ENCODE measurements around the gene IFNB1.

IFNB1 gene

DNA sequence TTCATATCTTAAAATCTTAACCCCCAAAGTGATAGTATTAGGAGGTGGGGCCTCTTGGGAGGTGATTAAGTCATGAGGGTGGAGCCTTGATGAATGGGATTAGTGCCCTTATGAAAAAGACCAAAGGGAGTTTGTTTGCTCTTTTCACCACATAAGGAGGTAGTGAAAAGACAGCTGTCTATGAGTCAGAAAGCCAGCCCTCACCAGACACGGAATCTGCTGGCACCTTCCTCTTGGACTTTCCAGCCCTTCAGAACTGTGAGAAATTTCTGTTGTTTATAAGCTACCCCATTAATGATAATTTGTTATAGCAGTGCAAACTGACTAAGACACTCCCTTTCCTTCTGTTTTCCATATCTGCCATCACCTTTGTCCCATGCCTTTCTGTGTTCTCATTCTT, 20.8 kb downstream of the IFNB1 start:
- POLR2A ChIA-PET = no interaction called here
- no peak for DNase-seq (ENCODE audit: extremely low spot score)
- TF ChIP-seq, protein P1, sequence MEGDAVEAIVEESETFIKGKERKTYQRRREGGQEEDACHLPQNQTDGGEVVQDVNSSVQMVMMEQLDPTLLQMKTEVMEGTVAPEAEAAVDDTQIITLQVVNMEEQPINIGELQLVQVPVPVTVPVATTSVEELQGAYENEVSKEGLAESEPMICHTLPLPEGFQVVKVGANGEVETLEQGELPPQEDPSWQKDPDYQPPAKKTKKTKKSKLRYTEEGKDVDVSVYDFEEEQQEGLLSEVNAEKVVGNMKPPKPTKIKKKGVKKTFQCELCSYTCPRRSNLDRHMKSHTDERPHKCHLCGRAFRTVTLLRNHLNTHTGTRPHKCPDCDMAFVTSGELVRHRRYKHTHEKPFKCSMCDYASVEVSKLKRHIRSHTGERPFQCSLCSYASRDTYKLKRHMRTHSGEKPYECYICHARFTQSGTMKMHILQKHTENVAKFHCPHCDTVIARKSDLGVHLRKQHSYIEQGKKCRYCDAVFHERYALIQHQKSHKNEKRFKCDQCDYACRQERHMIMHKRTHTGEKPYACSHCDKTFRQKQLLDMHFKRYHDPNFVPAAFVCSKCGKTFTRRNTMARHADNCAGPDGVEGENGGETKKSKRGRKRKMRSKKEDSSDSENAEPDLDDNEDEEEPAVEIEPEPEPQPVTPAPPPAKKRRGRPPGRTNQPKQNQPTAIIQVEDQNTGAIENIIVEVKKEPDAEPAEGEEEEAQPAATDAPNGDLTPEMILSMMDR (IDR thresholded peaks at IDR 0.05; ENCODE audit: control extremely low read depth, extremely low read depth, low read depth, missing control alignments) = no peak
- CTCF ChIA-PET = no interaction called here

GRCh38 chr9:21053851-21054250, 23.9 kb downstream of the IFNB1 start:
- CTCF ChIA-PET = interaction anchor here (1.3 to 1.9 kb wide), 2 partner anchors 11 to 16 kb away, joined by 4 read pairs; no protein-coding TSS in a partner anchor
- TF ChIP-seq, protein P1 (IDR thresholded peaks at IDR 0.05; ENCODE audit: control extremely low read depth, extremely low read depth, low read depth, missing control alignments) = no peak
- no peak for DNase-seq (ENCODE audit: extremely low spot score)
- POLR2A ChIA-PET = no interaction called here

- no peak for DNase-seq (ENCODE audit: extremely low spot score)
- CTCF ChIA-PET = interaction anchor here (0.9 to 2.0 kb wide), 3 partner anchors 10 to 106 kb away, joined by 3 to 6 read pairs (median 3); no protein-coding TSS in a partner anchor
- POLR2A ChIA-PET = no interaction called here
- TF ChIP-seq, protein P1 (IDR thresholded peaks at IDR 0.05; ENCODE audit: control extremely low read depth, extremely low read depth, low read depth, missing control alignments) = no peak
Measured at GRCh38 chr9:21047281-21047691, 30.5 kb downstream of the IFNB1 start.

DNA sequence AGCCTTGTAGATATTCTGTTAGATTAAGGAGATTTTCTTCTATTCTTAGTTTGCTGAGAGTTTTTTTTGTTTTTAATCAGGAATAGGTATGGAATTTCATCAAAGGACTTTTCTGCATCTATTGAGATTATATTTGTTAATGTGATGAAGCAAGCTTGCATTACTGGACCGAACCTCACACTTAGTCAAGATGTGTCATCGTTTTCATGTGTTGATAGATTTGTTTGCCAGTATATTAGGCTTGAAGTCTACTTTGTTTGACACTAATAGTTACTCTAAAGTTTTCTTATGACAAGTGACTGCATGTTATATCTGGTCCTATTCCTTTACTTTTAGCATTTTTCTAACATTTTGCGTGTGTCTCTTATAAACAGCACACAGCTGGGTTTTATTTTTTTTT, 33.9 kb downstream of the IFNB1 start:
- TF ChIP-seq, protein P1 (IDR thresholded peaks at IDR 0.05; ENCODE audit: control extremely low read depth, extremely low read depth, low read depth, missing control alignments) = no peak
- ChIA-PET POLR2A (no interaction called here), CTCF (no interaction called here)
- DNase-seq (ENCODE audit: extremely low spot score) = no peak

- TF ChIP-seq, protein P1 (IDR thresholded peaks at IDR 0.05; ENCODE audit: control extremely low read depth, extremely low read depth, low read depth, missing control alignments) = no peak
- POLR2A ChIA-PET = no interaction called here
- CTCF ChIA-PET = interaction anchor here (1.6 kb wide), 1 partner anchor 14 kb away, joined by 3 read pairs; no protein-coding TSS in a partner anchor
Measured at GRCh38 chr9:21042466-21042865, 35.3 kb downstream of the IFNB1 start.

DNA sequence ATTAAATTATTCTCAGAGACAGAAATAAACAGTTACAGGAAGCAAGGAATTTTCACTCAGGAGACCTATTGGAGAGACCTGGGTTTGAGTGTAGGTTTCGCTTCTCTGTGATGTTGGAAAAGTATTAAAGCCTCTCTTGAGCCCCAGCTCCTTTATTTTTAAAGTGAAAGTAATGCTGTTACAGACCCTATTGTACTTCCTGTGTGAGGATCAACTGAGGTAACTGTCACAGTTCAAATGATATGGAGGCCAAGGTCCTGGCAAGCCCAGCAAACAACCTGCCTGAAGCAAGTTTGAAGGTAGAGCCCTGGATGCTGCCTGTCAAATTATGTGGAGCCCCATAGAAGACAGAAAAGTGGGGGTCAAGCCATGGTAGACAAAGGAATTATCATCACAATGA, 38.4 kb downstream of the IFNB1 start:
- TF ChIP-seq, protein P1 (IDR thresholded peaks at IDR 0.05; ENCODE audit: control extremely low read depth, extremely low read depth, low read depth, missing control alignments) = no peak
- DNase-seq (ENCODE audit: extremely low spot score) = no peak
- ChIA-PET POLR2A (no interaction called here), CTCF (interaction anchor here (0.7 to 1.9 kb wide), 3 partner anchors 9 to 22 kb away, joined by 3 to 5 read pairs (median 4); no protein-coding TSS in a partner anchor)

More at GRCh38 chr9:21042466-21042865, 35.3 kb downstream of the IFNB1 start:
- no peak for DNase-seq (ENCODE audit: extremely low spot score)

Measured in GM10248 (cell line).